ENCODE results near the gene ZNG1F. TPM values are rescaled to one million over a fixed set of nuclear protein-coding genes. Genes with fewer than 3 reads are reported as not detected.
"Not testable (repeated sequence)": the region's sequence is repeated elsewhere in the genome, so short reads cannot be mapped to it uniquely, and the experiment has no call there.

The ZNG1F gene
- total and polyA plus RNA-seq, 2 donors (not counting 1 experiment from before 2014, with no cell fraction given) = 16.7 to 28.6 TPM

DNA sequence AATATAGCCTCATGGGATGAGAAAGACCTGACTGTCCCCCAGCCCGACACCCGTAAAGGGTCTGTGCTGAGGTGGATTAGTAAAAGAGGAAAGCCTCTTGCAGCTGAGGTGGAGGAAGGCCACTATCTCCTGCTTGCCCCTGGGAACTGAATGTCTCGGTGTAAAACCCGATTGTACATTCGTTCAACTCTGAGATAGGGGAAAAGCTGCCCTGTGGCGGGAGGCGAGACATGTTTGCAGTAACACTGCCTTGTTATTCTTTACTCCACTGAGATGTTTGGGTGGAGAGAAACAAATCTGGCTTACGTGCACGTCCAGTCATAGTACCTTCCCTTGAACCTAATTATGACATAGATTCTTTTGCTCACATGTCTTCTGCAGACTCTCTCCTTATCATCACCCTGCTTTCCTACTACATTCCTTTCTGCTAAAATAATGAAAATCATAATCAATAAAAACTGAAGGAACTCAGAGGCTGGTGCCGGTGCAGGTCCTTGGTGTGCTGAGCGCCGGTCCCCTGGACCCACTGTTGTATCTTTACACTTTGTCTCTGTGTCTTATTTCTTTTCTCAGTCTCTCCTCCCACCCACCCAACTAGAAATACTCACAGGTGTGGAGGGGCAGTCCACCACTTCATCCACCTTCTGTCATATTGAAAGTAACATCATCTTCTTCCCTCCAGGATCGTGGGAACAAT lies 83.4 kb downstream of the ZNG1F start:
- DNase-seq; H3K9ac ChIP-seq (ENCODE audit: low read length); intact Hi-C loops (cut with micrococcal nuclease); H3K9me3 Mint-ChIP-seq (ENCODE audit: insufficient read depth); H3K36me3 ChIP-seq (replicated peaks in 1 of 2; ENCODE audit: control extremely low read depth in 1 of 2, control insufficient read depth in 1 of 2, extremely low read depth in 1 of 2, insufficient read depth in 2 of 2, low read length in 1 of 2); H3K27me3 Mint-ChIP-seq; H3K4me1 ChIP-seq (ENCODE audit: control insufficient read depth in 2 of 2, insufficient read depth in 2 of 2, low read length in 2 of 2); H3K79me2 ChIP-seq (ENCODE audit: control insufficient read depth, insufficient read depth, low read length); H4K20me1 ChIP-seq (ENCODE audit: control insufficient read depth, insufficient read depth, low read length, poor library complexity, severe bottlenecking); CTCF ChIA-PET; ATAC-seq (ENCODE audit: low read depth); H2AFZ ChIP-seq (ENCODE audit: insufficient read depth, low read depth, low read length, poor library complexity, severe bottlenecking); H3K4me3 ChIP-seq (ENCODE audit: control extremely low read depth in 1 of 5, extremely low read depth in 1 of 5, insufficient read depth in 1 of 5, low read depth in 2 of 5, low read length in 4 of 5); H3K4me2 ChIP-seq (replicated peaks; ENCODE audit: low read depth, low read length, poor library complexity, severe bottlenecking); POLR2A ChIA-PET; H3K4me3 Mint-ChIP-seq; H3K27ac ChIP-seq (ENCODE audit: low read length in 2 of 2); H3K4me1 Mint-ChIP-seq; H3K27ac Mint-ChIP-seq; H3K9me3 ChIP-seq (ENCODE audit: control extremely low read depth in 1 of 3, control insufficient read depth in 2 of 3, insufficient read depth in 1 of 3, low read length in 2 of 3); H3K27me3 ChIP-seq (replicated peaks in 1 of 4; ENCODE audit: control extremely low read depth in 1 of 4, control insufficient read depth in 3 of 4, insufficient read depth in 4 of 4, low read length in 3 of 4): not testable (repeated sequence)
- WGBS (ENCODE audit: insufficient coverage) = no CpG with 5 or more reads among the region's 13 CpGs

DNA sequence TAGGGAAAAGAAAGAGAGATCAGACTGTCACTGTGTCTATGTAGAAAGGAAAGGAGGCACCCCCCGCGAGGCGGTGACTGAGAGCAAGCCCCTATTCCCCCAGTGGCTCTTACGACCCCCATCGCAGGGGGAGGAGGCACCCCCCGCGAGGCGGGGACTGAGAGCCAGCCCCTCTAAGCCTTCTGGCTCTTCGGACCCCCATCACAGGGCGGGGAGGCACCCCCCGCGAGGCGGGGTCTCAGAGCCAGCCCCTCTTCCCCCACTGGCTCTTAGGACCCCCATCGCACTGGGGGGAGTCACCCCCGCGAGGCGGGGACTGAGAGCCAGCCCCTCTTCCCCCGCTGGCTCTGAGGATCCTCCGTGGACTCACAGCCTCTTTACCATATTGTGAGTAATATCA lies 84.6 kb downstream of the ZNG1F start:
- CTCF ChIA-PET; ATAC-seq (ENCODE audit: low read depth): not testable (repeated sequence)

DNA sequence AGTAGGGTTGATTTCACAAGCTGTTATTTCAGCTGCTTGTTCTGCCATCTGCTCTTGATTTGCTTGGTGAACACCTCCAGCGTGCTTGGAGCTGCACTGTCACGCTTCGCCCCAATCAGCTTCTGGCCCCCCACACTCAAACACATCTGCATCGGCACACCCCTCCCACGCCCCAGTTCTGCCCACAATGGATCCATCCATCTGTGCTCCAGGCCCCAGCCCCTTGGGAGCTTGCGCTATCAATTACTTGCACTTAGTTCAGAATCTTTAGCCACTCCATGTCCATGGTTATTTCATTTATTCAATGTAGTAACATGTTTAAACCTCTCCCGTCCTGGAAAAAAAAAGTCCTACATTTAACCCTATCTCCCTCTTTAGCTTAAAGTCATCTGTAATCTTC lies 88.6 kb downstream of the ZNG1F start:
- CTCF ChIA-PET; H3K27me3 Mint-ChIP-seq; H3K4me1 Mint-ChIP-seq; H3K4me3 ChIP-seq (ENCODE audit: control extremely low read depth in 1 of 5, extremely low read depth in 1 of 5, insufficient read depth in 1 of 5, low read depth in 2 of 5, low read length in 4 of 5); H2AFZ ChIP-seq (ENCODE audit: insufficient read depth, low read depth, low read length, poor library complexity, severe bottlenecking); H3K4me3 Mint-ChIP-seq; intact Hi-C loops (cut with micrococcal nuclease); H4K20me1 ChIP-seq (ENCODE audit: control insufficient read depth, insufficient read depth, low read length, poor library complexity, severe bottlenecking); H3K27ac Mint-ChIP-seq; H3K27me3 ChIP-seq (replicated peaks in 1 of 4; ENCODE audit: control extremely low read depth in 1 of 4, control insufficient read depth in 3 of 4, insufficient read depth in 4 of 4, low read length in 3 of 4); H3K27ac ChIP-seq (ENCODE audit: low read length in 2 of 2); H3K4me2 ChIP-seq (replicated peaks; ENCODE audit: low read depth, low read length, poor library complexity, severe bottlenecking); DNase-seq; H3K79me2 ChIP-seq (ENCODE audit: control insufficient read depth, insufficient read depth, low read length); H3K9ac ChIP-seq (ENCODE audit: low read length); ATAC-seq (ENCODE audit: low read depth); POLR2A ChIA-PET; H3K4me1 ChIP-seq (ENCODE audit: control insufficient read depth in 2 of 2, insufficient read depth in 2 of 2, low read length in 2 of 2); H3K36me3 ChIP-seq (replicated peaks in 1 of 2; ENCODE audit: control extremely low read depth in 1 of 2, control insufficient read depth in 1 of 2, extremely low read depth in 1 of 2, insufficient read depth in 2 of 2, low read length in 1 of 2); H3K9me3 Mint-ChIP-seq (ENCODE audit: insufficient read depth); H3K9me3 ChIP-seq (ENCODE audit: control extremely low read depth in 1 of 3, control insufficient read depth in 2 of 3, insufficient read depth in 1 of 3, low read length in 2 of 3): not testable (repeated sequence)
- no CpG with 5 or more reads among the region's 7 CpGs for WGBS (ENCODE audit: insufficient coverage)

More for the DNA sequence above, 84.6 kb downstream of the ZNG1F start:
- H3K9me3 Mint-ChIP-seq (ENCODE audit: insufficient read depth); H3K27ac Mint-ChIP-seq; H3K27me3 Mint-ChIP-seq; H2AFZ ChIP-seq (ENCODE audit: insufficient read depth, low read depth, low read length, poor library complexity, severe bottlenecking); DNase-seq; H4K20me1 ChIP-seq (ENCODE audit: control insufficient read depth, insufficient read depth, low read length, poor library complexity, severe bottlenecking); H3K4me2 ChIP-seq (replicated peaks; ENCODE audit: low read depth, low read length, poor library complexity, severe bottlenecking); H3K4me3 Mint-ChIP-seq; H3K79me2 ChIP-seq (ENCODE audit: control insufficient read depth, insufficient read depth, low read length); H3K27me3 ChIP-seq (replicated peaks in 1 of 4; ENCODE audit: control extremely low read depth in 1 of 4, control insufficient read depth in 3 of 4, insufficient read depth in 4 of 4, low read length in 3 of 4); H3K4me1 ChIP-seq (ENCODE audit: control insufficient read depth in 2 of 2, insufficient read depth in 2 of 2, low read length in 2 of 2); H3K27ac ChIP-seq (ENCODE audit: low read length in 2 of 2); H3K4me3 ChIP-seq (ENCODE audit: control extremely low read depth in 1 of 5, extremely low read depth in 1 of 5, insufficient read depth in 1 of 5, low read depth in 2 of 5, low read length in 4 of 5); intact Hi-C loops (cut with micrococcal nuclease); POLR2A ChIA-PET; H3K4me1 Mint-ChIP-seq; H3K9ac ChIP-seq (ENCODE audit: low read length); H3K36me3 ChIP-seq (replicated peaks in 1 of 2; ENCODE audit: control extremely low read depth in 1 of 2, control insufficient read depth in 1 of 2, extremely low read depth in 1 of 2, insufficient read depth in 2 of 2, low read length in 1 of 2); H3K9me3 ChIP-seq (ENCODE audit: control extremely low read depth in 1 of 3, control insufficient read depth in 2 of 3, insufficient read depth in 1 of 3, low read length in 2 of 3): not testable (repeated sequence)
- no CpG with 5 or more reads among the region's 19 CpGs for WGBS (ENCODE audit: insufficient coverage)

DNA sequence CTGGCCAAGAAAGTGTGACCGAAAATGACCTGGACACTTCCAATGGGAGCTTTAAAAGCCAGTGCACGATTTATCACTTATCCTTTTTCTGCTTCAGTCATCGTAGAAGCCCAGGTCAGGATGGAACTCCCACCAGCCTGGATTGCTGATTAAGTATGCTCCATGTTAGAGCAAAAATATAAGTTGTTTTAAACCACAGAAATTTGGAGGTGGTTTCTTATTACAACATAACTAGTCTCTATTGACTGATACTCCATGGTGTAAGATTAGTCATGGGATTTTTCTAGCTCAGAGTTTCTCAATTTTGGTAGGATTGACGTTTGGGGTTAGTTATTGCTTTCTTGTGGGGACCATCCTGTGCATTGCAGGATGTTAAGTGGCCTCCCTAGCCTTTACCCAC lies 90.4 kb downstream of the ZNG1F start:
- H3K4me2 ChIP-seq (replicated peaks; ENCODE audit: low read depth, low read length, poor library complexity, severe bottlenecking); POLR2A ChIA-PET; H3K4me1 Mint-ChIP-seq; H3K27ac ChIP-seq (ENCODE audit: low read length in 2 of 2); H3K4me3 ChIP-seq (ENCODE audit: control extremely low read depth in 1 of 5, extremely low read depth in 1 of 5, insufficient read depth in 1 of 5, low read depth in 2 of 5, low read length in 4 of 5); DNase-seq; H3K27me3 ChIP-seq (replicated peaks in 1 of 4; ENCODE audit: control extremely low read depth in 1 of 4, control insufficient read depth in 3 of 4, insufficient read depth in 4 of 4, low read length in 3 of 4); H3K4me3 Mint-ChIP-seq; H3K36me3 ChIP-seq (replicated peaks in 1 of 2; ENCODE audit: control extremely low read depth in 1 of 2, control insufficient read depth in 1 of 2, extremely low read depth in 1 of 2, insufficient read depth in 2 of 2, low read length in 1 of 2); H4K20me1 ChIP-seq (ENCODE audit: control insufficient read depth, insufficient read depth, low read length, poor library complexity, severe bottlenecking); CTCF ChIA-PET; H3K9ac ChIP-seq (ENCODE audit: low read length); ATAC-seq (ENCODE audit: low read depth); intact Hi-C loops (cut with micrococcal nuclease); H3K9me3 Mint-ChIP-seq (ENCODE audit: insufficient read depth); H3K4me1 ChIP-seq (ENCODE audit: control insufficient read depth in 2 of 2, insufficient read depth in 2 of 2, low read length in 2 of 2); H3K27me3 Mint-ChIP-seq; H3K79me2 ChIP-seq (ENCODE audit: control insufficient read depth, insufficient read depth, low read length); H2AFZ ChIP-seq (ENCODE audit: insufficient read depth, low read depth, low read length, poor library complexity, severe bottlenecking); H3K9me3 ChIP-seq (ENCODE audit: control extremely low read depth in 1 of 3, control insufficient read depth in 2 of 3, insufficient read depth in 1 of 3, low read length in 2 of 3); H3K27ac Mint-ChIP-seq: not testable (repeated sequence)
- 93% methylated on average over 2 of the region's 4 CpGs for WGBS (ENCODE audit: insufficient coverage)

Measured in B cell (primary cell).